A549 (cell line): ENCODE measurements around the gene PRAC2. TPM values are rescaled to one million over a fixed set of nuclear protein-coding genes. Genes with fewer than 3 reads are reported as not detected.

Source experiments
- ATAC-seq, 2 experiments: fragments of 200-7000 bp in 1 of 2; fragments of >200 bp in 1 of 2; cut with Nextera tagmentation in 1 of 2; cut with Tn5 transposase in 1 of 2; 3 replicates each; pipeline versions ENCODE4 v1.8.0 to v1.9.1; 2018 to 2020; ENCODE audit warnings: mild to moderate bottlenecking in 1 of 2, moderate library complexity in 1 of 2
- CTCF ChIA-PET: fragments of 300-600 bp; sonication (Branson Sonifier 250); formaldehyde crosslinking; extraction: SDS; loops from one replicate; lab custom pipeline; 2021; ENCODE audit warnings: antibody characterized with exemption, inconsistent platforms; lab: Yijun Ruan, JAX
- POLR2A ChIA-PET: fragments of 350-600 bp; formaldehyde crosslinking; extraction: SDS; loops from one replicate; lab custom pipeline; 2021; ENCODE audit warnings: antibody characterized with exemption, inconsistent platforms; lab: Yijun Ruan, JAX
- DNase-seq, 2 experiments: peaks; one replicate each; pipeline versions ENCODE4 v3.0.0 to v3.0.0-alpha.2; 2011 to 2016; ENCODE audit warnings: low read depth in 1 of 2, low spot score in 1 of 2
- FAIRE-seq: peaks from 2 replicates; lab custom pipeline; 2011; peaks lifted over from hg19 to GRCh38; lab: Jason Lieb, UNC
- H3K27ac ChIP-seq, 2 experiments: fragments of >200 bp; sonication (Bioruptor Twin); formaldehyde crosslinking; 3 replicates each; pipeline ENCODE4 v1.5.1; 2016 to 2017
- H3K4me1 ChIP-seq: fragments of >200 bp; sonication (Bioruptor Twin); formaldehyde crosslinking; 3 replicates; pipeline ENCODE4 v1.6.1; 2016
- H3K4me2 ChIP-seq: fragments of >200 bp; sonication (Bioruptor Twin); formaldehyde crosslinking; 3 replicates; pipeline ENCODE4 v1.6.1; 2016
- H3K4me3 ChIP-seq: fragments of >200 bp; sonication (Bioruptor Twin); formaldehyde crosslinking; 3 replicates; pipeline ENCODE4 v1.5.1; 2016
- H3K9me3 ChIP-seq: fragments of >200 bp; sonication (Bioruptor Twin); formaldehyde crosslinking; 3 replicates; pipeline ENCODE4 v1.6.1; 2016
- CEBPB ChIP-seq, 2 experiments: fragments of >200 bp in 1 of 2; sonication (Bioruptor Twin) in 1 of 2; formaldehyde crosslinking in 1 of 2; IDR thresholded peaks; 2 replicates each; pipeline ENCODE4 v1.6.1; 2012 to 2016
- CHD4 ChIP-seq: fragments of 200-600 bp; sonication (generic); IDR thresholded peaks from 2 replicates; pipeline ENCODE4 v1.6.1; 2016; ENCODE audit warnings: antibody characterized with exemption, mild to moderate bottlenecking, borderline replicate concordance
- ESRRA ChIP-seq: fragments of 150-350 bp; IDR thresholded peaks from 2 replicates; pipeline ENCODE4 v1.6.1; 2014; ENCODE audit warnings: mild to moderate bottlenecking, low read length, borderline replicate concordance
- GATA3 ChIP-seq: IDR thresholded peaks from 2 replicates; pipeline ENCODE4 v1.6.1; 2012; ENCODE audit warnings: borderline replicate concordance
- HEYL ChIP-seq: fragments of 250-450 bp; sonication (Bioruptor Pico); IDR thresholded peaks from 2 replicates; pipeline ENCODE4 v1.8.0; 2021; ENCODE audit warnings: mild to moderate bottlenecking, moderate library complexity
- HOXA7 ChIP-seq: fragments of 250-450 bp; sonication (Bioruptor Pico); IDR thresholded peaks from 2 replicates; pipeline ENCODE4 v1.5.0; 2020; ENCODE audit warnings: mild to moderate bottlenecking, moderate library complexity
- HOXB13 ChIP-seq: fragments of 250-450 bp; sonication (Bioruptor Pico); IDR thresholded peaks from 2 replicates; pipeline ENCODE4 v1.5.0; 2020; ENCODE audit warnings: low read depth, mild to moderate bottlenecking, moderate library complexity
- MAFK ChIP-seq: fragments of 450-650 bp; IDR thresholded peaks from 2 replicates; pipeline ENCODE4 v1.6.1; 2014; ENCODE audit not compliant: partially characterized antibody
- MAZ ChIP-seq: fragments of 150-350 bp; IDR thresholded peaks from 2 replicates; pipeline ENCODE4 v1.6.1; 2014; ENCODE audit warnings: antibody characterized with exemption, low read depth, low read length, borderline replicate concordance
- MYC ChIP-seq: IDR thresholded peaks from 2 replicates; pipeline ENCODE4 v1.6.1; 2012; ENCODE audit warnings: mild to moderate bottlenecking, inconsistent platforms, low read length, improper control_type of control experiment, borderline replicate concordance
- NFE2L2 ChIP-seq: fragments of 150-350 bp; conservative IDR thresholded peaks from 2 replicates; pipeline ENCODE4 v1.6.1; 2014; ENCODE audit warnings: low read length
- RAD21 ChIP-seq, 2 experiments: fragments of >200 bp in 1 of 2; sonication (Bioruptor Twin) in 1 of 2; formaldehyde crosslinking in 1 of 2; IDR thresholded peaks in 1 of 2; conservative IDR thresholded peaks in 1 of 2; 2 replicates in 1 of 2; 3 replicates in 1 of 2; pipeline ENCODE4 v1.6.1; 2012 to 2018; ENCODE audit warnings: inconsistent platforms in 1 of 2
- RCOR1 ChIP-seq: fragments of 150-350 bp; IDR thresholded peaks from 2 replicates; pipeline ENCODE4 v1.6.1; 2014; ENCODE audit warnings: antibody characterized with exemption, low read length, low read depth
- SREBF2 ChIP-seq: fragments of 450-650 bp; IDR thresholded peaks from 2 replicates; pipeline ENCODE4 v1.6.1; 2014; ENCODE audit warnings: mild to moderate bottlenecking, moderate library complexity
- TFCP2L1 ChIP-seq: fragments of 250-450 bp; sonication (Bioruptor Pico); IDR thresholded peaks from 2 replicates; pipeline ENCODE4 v1.5.0; 2021; ENCODE audit warnings: mild to moderate bottlenecking
- ZC3H11A ChIP-seq: fragments of 450-650 bp; IDR thresholded peaks from 2 replicates; pipeline ENCODE4 v1.6.1; 2014; ENCODE audit warnings: antibody characterized with exemption, mild to moderate bottlenecking
- ZNF302 ChIP-seq: fragments of 250-450 bp; sonication (Bioruptor Pico); IDR thresholded peaks from 2 replicates; pipeline ENCODE4 v1.9.0; 2021; ENCODE audit warnings: inconsistent platforms, mild to moderate bottlenecking, moderate library complexity
- WGBS: methylation state at CpG from one replicate; pipeline ENCODE4 v1.1.6; 2017; ENCODE audit errors: missing lambda C conversion rate; 5-methylcytosine and 5-hydroxymethylcytosine counted together
- polyA plus RNA-seq, 4 experiments: library from polyadenylated mRNA; depleted of rRNA in 3 of 4; stranded (reverse); fragments of >200 nt; fragmentation: RNase III in 1 of 4; extraction: RNeasy Plus Mini Kit Qiagen cat#74134 plus additional on column Dnase treatment in 1 of 4; gene quantifications; 2 replicates in 3 of 4; 3 replicates in 1 of 4; pipeline ENCODE4 v1.2.3, GENCODE V29; 2011 to 2017
- TF ChIP-seq, protein P1 (sequence below): fragments of 250-450 bp; sonication (Bioruptor Pico); IDR thresholded peaks from 2 replicates; pipeline ENCODE4 v1.5.0; 2020; ENCODE audit warnings: low read depth, mild to moderate bottlenecking, moderate library complexity
- TF ChIP-seq, protein P2 (sequence below): fragments of 200-600 bp; sonication (generic); IDR thresholded peaks from 2 replicates; pipeline ENCODE4 v1.6.1; 2016; ENCODE audit warnings: antibody characterized with exemption, mild to moderate bottlenecking, moderate library complexity
- TF ChIP-seq, protein P3 (sequence below): fragments of 250-450 bp; sonication (Bioruptor Pico); IDR thresholded peaks from 2 replicates; pipeline ENCODE4 v1.5.0; 2021; ENCODE audit warnings: mild to moderate bottlenecking, moderate library complexity, borderline replicate concordance
- TF ChIP-seq, protein P4 (sequence below): IDR thresholded peaks from 2 replicates; pipeline ENCODE4 v1.6.1; 2012; ENCODE audit warnings: low read depth, borderline replicate concordance

Gene PRAC2
- polyA plus RNA-seq, 2 of the 4 experiments (the other 2 are of a cell fraction): not detected

DNA sequence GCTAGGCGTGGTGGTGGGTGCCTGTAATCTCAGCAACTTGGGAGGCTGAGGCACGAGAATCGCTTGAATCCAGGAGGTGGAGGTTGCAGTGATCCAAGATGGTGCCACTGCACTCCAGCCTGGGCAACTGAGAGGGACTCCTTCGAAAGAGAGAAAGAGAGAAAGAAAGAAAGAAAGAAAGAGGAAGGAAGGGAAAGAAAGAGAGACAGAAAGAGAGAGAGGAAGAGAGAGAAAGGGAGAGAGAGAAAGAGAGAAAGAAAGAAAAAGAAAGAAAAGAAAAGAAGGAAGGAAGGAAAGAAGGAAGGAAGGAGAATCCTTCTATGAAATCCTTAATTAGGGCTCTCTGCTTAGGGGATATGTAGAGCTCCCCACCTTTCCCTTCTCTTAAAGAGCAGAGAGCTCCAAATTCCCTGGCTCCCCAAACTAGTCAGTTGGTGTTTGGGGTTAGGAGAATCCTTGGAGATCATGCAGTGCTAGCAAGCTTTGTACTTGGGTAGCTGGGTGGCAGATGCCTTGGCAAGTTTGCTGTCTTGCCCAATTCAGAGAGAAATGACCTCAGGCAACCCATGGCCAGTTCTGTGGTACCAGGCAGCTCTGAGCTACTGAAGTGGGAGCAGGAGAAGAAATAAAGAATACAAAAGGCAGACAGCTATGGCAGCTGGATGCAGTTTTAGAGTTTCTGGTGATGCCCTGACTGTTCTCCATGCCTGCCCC, 14.5 kb downstream of the PRAC2 start:
- no peak for ATAC-seq
- CTCF ChIA-PET: interaction anchor here (0.7 to 33.0 kb wide), 10 partner anchors 11 to 143 kb away, joined by 3 to 852 read pairs (median 6); partner anchors contain the start of genes HOXB13, PRAC1 and PRAC2
- H3K4me3 ChIP-seq: no peak overlapping the region
- no peak for TF ChIP-seq RAD21 (conservative IDR thresholded peaks at IDR 0.05 in 1 of 2, IDR thresholded peaks at IDR 0.05 in 1 of 2)
- no peak for TF ChIP-seq ESRRA
- TF ChIP-seq NFE2L2: no peak
- no peak for TF ChIP-seq RCOR1
- no peak for TF ChIP-seq GATA3
- TF ChIP-seq, protein P1, sequence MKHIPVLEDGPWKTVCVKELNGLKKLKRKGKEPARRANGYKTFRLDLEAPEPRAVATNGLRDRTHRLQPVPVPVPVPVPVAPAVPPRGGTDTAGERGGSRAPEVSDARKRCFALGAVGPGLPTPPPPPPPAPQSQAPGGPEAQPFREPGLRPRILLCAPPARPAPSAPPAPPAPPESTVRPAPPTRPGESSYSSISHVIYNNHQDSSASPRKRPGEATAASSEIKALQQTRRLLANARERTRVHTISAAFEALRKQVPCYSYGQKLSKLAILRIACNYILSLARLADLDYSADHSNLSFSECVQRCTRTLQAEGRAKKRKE (CRISPR knock-in tag): no peak
- TF ChIP-seq HOXB13 (CRISPR knock-in tag): no peak
- no peak for TF ChIP-seq MAZ
- TF ChIP-seq SREBF2: no peak
- TF ChIP-seq, all 56 proteins: peak for 0
- FAIRE-seq (no peak), DNase-seq (no peak)
- Histone ChIP-seq H3K4me1 (no peaks in the 10 kb centered on the region), H3K27ac (no peak overlapping the region), H3K4me2 (no peak overlapping the region), H3K9me3 (no peaks in the 10 kb centered on the region)
- WGBS: 63% methylated on average over 4 of the region's 4 CpGs
- POLR2A ChIA-PET: no interaction called here

DNA sequence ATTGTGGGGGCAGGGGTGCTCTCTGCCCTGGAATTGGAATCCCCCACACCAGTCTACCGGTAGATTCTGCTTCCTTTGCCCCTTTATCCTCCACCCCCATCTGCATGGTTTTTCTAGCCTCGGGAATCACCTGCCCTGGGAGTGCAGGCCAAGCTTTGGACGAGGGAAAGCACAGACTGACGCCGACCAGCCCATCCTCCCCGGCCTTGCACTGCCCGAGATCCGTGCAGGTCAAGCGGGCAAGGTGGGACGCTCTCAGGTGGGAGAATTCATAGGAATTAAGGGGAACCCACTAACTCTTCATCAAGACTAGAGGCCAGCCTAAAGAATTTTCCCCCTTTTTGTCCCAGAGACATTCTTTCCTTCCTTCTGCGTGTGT, 15.4 kb downstream of the PRAC2 start:
- no peak overlapping the region for H3K27ac ChIP-seq
- no peak overlapping the region for H3K4me2 ChIP-seq
- H3K9me3 ChIP-seq: no peaks in the 10 kb centered on the region
- no peak for TF ChIP-seq GATA3
- TF ChIP-seq, all 56 proteins: peak for 0
- no peak for FAIRE-seq
- no peak overlapping the region for H3K4me3 ChIP-seq
- H3K4me1 ChIP-seq: no peaks in the 10 kb centered on the region
- CTCF ChIA-PET: interaction anchor here (0.7 to 33.0 kb wide), 7 partner anchors 12 to 142 kb away, joined by 3 to 852 read pairs (median 10); partner anchors contain the start of genes HOXB13, PRAC1 and PRAC2
- WGBS: 72% methylated on average over 11 of the region's 11 CpGs
- DNase-seq: no peak
- ATAC-seq: no peak
- POLR2A ChIA-PET: no interaction called here

DNA sequence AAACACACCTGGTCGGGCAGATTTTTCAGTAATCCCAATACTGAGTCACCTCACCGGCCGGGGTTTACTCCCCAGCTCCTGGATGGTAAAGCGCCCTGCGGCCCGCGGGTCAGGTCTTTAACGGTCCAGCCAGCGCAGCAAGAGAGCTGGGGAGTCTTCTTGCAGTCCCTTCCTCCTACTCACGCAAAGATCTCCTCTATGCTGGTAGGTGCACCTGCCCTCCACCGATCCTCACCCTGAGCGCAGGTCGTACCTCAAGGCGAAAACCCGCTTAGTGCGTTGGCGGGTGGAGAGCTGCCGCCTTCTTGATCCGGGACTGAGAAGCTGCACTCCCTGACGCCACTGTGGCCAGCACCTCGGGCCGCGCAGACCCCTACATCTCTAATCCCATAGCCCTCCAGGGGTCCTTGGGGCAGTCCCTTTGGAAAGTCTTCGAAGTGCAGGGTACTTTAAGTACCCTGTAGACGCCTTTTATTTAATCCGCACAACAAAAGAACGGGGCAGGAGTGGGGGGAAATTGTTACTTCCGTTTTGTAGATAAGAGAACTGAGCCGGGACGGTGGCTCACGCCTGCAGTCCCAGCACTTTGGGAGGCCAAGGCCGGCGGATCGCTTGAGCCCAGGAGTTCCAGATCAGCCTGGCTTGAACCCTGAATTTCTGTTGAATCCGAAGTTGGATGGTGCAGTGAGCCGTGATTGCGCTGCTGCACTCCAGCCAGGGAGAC, 16.0 kb downstream of the PRAC2 start:
- Histone ChIP-seq H3K27ac (no peak overlapping the region), H3K9me3 (no peaks in the 10 kb centered on the region), H3K4me3 (no peak overlapping the region), H3K4me1 (no peaks in the 10 kb centered on the region), H3K4me2 (no peak overlapping the region)
- CTCF ChIA-PET: interaction anchor here (0.7 to 33.0 kb wide), 5 partner anchors 16 to 141 kb away, joined by 3 to 852 read pairs (median 164); partner anchors contain the start of genes HOXB13, PRAC1 and PRAC2
- WGBS: 83% methylated on average over 37 of the region's 37 CpGs
- ATAC-seq (no peak), FAIRE-seq (no peak), DNase-seq (no peak)
- POLR2A ChIA-PET: no interaction called here
- TF ChIP-seq HEYL (CRISPR knock-in tag): no peak
- TF ChIP-seq, protein P2, sequence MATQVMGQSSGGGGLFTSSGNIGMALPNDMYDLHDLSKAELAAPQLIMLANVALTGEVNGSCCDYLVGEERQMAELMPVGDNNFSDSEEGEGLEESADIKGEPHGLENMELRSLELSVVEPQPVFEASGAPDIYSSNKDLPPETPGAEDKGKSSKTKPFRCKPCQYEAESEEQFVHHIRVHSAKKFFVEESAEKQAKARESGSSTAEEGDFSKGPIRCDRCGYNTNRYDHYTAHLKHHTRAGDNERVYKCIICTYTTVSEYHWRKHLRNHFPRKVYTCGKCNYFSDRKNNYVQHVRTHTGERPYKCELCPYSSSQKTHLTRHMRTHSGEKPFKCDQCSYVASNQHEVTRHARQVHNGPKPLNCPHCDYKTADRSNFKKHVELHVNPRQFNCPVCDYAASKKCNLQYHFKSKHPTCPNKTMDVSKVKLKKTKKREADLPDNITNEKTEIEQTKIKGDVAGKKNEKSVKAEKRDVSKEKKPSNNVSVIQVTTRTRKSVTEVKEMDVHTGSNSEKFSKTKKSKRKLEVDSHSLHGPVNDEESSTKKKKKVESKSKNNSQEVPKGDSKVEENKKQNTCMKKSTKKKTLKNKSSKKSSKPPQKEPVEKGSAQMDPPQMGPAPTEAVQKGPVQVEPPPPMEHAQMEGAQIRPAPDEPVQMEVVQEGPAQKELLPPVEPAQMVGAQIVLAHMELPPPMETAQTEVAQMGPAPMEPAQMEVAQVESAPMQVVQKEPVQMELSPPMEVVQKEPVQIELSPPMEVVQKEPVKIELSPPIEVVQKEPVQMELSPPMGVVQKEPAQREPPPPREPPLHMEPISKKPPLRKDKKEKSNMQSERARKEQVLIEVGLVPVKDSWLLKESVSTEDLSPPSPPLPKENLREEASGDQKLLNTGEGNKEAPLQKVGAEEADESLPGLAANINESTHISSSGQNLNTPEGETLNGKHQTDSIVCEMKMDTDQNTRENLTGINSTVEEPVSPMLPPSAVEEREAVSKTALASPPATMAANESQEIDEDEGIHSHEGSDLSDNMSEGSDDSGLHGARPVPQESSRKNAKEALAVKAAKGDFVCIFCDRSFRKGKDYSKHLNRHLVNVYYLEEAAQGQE: no peak
- TF ChIP-seq, protein P1 (CRISPR knock-in tag): no peak
- no peak for TF ChIP-seq TFCP2L1
- no peak for TF ChIP-seq RAD21 (conservative IDR thresholded peaks at IDR 0.05 in 1 of 2, IDR thresholded peaks at IDR 0.05 in 1 of 2)
- no peak for TF ChIP-seq CEBPB (IDR thresholded peaks at IDR 0.05)
- TF ChIP-seq, protein P3, sequence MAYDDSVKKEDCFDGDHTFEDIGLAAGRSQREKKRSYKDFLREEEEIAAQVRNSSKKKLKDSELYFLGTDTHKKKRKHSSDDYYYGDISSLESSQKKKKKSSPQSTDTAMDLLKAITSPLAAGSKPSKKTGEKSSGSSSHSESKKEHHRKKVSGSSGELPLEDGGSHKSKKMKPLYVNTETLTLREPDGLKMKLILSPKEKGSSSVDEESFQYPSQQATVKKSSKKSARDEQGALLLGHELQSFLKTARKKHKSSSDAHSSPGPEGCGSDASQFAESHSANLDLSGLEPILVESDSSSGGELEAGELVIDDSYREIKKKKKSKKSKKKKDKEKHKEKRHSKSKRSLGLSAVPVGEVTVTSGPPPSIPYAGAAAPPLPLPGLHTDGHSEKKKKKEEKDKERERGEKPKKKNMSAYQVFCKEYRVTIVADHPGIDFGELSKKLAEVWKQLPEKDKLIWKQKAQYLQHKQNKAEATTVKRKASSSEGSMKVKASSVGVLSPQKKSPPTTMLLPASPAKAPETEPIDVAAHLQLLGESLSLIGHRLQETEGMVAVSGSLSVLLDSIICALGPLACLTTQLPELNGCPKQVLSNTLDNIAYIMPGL: no peak
- TF ChIP-seq HOXA7 (CRISPR knock-in tag): no peak
- no peak for TF ChIP-seq GATA3
- no peak for TF ChIP-seq NFE2L2
- no peak for TF ChIP-seq CHD4
- TF ChIP-seq ZNF302 (CRISPR knock-in tag): no peak
- no peak for TF ChIP-seq ZC3H11A
- TF ChIP-seq HOXB13 (CRISPR knock-in tag): no peak
- TF ChIP-seq, protein P4, sequence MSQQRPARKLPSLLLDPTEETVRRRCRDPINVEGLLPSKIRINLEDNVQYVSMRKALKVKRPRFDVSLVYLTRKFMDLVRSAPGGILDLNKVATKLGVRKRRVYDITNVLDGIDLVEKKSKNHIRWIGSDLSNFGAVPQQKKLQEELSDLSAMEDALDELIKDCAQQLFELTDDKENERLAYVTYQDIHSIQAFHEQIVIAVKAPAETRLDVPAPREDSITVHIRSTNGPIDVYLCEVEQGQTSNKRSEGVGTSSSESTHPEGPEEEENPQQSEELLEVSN: no peak
- no peak for TF ChIP-seq MAFK
- TF ChIP-seq MYC: no peak
